Measurements from ENCODE around the gene SMCO2.

DNA sequence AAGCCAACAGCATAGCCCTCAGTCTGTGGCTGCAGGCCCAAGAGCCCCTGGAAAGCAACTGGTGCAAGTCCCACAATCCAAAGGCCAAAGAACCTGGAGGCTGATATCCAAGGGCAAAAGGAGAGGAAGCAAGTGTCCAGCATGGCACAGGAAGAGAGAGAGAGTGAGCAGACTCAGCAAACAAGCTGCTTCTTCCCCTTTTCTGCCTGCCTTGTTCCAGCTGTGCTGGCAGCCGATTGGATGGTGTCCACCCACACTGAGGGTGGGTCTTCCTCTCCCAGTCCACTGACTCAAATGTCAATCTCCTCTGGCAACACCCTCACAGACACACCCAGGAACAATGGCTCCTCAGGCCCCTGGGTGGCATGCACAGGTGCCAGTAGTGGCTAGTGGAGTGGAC lies 33.5 kb downstream of the SMCO2 start:
- TF ChIP-seq, protein P1, sequence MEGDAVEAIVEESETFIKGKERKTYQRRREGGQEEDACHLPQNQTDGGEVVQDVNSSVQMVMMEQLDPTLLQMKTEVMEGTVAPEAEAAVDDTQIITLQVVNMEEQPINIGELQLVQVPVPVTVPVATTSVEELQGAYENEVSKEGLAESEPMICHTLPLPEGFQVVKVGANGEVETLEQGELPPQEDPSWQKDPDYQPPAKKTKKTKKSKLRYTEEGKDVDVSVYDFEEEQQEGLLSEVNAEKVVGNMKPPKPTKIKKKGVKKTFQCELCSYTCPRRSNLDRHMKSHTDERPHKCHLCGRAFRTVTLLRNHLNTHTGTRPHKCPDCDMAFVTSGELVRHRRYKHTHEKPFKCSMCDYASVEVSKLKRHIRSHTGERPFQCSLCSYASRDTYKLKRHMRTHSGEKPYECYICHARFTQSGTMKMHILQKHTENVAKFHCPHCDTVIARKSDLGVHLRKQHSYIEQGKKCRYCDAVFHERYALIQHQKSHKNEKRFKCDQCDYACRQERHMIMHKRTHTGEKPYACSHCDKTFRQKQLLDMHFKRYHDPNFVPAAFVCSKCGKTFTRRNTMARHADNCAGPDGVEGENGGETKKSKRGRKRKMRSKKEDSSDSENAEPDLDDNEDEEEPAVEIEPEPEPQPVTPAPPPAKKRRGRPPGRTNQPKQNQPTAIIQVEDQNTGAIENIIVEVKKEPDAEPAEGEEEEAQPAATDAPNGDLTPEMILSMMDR (IDR thresholded peaks at IDR 0.05; ENCODE audit: low read depth, low read length, missing input control): no peak
- TF ChIP-seq, protein P2, sequence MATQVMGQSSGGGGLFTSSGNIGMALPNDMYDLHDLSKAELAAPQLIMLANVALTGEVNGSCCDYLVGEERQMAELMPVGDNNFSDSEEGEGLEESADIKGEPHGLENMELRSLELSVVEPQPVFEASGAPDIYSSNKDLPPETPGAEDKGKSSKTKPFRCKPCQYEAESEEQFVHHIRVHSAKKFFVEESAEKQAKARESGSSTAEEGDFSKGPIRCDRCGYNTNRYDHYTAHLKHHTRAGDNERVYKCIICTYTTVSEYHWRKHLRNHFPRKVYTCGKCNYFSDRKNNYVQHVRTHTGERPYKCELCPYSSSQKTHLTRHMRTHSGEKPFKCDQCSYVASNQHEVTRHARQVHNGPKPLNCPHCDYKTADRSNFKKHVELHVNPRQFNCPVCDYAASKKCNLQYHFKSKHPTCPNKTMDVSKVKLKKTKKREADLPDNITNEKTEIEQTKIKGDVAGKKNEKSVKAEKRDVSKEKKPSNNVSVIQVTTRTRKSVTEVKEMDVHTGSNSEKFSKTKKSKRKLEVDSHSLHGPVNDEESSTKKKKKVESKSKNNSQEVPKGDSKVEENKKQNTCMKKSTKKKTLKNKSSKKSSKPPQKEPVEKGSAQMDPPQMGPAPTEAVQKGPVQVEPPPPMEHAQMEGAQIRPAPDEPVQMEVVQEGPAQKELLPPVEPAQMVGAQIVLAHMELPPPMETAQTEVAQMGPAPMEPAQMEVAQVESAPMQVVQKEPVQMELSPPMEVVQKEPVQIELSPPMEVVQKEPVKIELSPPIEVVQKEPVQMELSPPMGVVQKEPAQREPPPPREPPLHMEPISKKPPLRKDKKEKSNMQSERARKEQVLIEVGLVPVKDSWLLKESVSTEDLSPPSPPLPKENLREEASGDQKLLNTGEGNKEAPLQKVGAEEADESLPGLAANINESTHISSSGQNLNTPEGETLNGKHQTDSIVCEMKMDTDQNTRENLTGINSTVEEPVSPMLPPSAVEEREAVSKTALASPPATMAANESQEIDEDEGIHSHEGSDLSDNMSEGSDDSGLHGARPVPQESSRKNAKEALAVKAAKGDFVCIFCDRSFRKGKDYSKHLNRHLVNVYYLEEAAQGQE (IDR thresholded peaks at IDR 0.05): no peak
- TF ChIP-seq NR2F2 (IDR thresholded peaks at IDR 0.05) (no peak), TAF1 (conservative IDR thresholded peaks at IDR 0.05) (no peak), HNF4A (conservative IDR thresholded peaks at IDR 0.05) (no peak), HNF4G (IDR thresholded peaks at IDR 0.05) (no peak), JUND (IDR thresholded peaks at IDR 0.05) (no peak), RXRA (IDR thresholded peaks at IDR 0.05) (no peak), RAD21 (IDR thresholded peaks at IDR 0.05) (no peak)
- TF ChIP-seq, protein P3, sequence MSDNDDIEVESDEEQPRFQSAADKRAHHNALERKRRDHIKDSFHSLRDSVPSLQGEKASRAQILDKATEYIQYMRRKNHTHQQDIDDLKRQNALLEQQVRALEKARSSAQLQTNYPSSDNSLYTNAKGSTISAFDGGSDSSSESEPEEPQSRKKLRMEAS (IDR thresholded peaks at IDR 0.05): no peak

Data from liver (tissue), 3 donors.